Upper lobe of left lung (tissue), 6 donors: ENCODE results near the gene HEBP2. TPM values are rescaled to one million over a fixed set of nuclear protein-coding genes. Genes with fewer than 3 reads are reported as not detected.

Experiments
- ATAC-seq, 2 donors: fragments of 200-7000 bp; cut with Tn5 transposase; one replicate each; pipeline ENCODE4 v1.9.1; 2022; ENCODE audit warnings: mild to moderate bottlenecking in 2 of 2, moderate library complexity in 2 of 2; ENCODE audit not compliant: low FRiP score in 2 of 2
- DNase-seq, 2 donors: peaks; one replicate each; pipeline ENCODE4 v3.0.0-alpha.2; 2019 to 2020
- H3K27ac ChIP-seq, 4 donors: fragments of 200-600 bp; sonication (generic); one replicate each; pipeline ENCODE4 v1.5.1; 2016 to 2019
- H3K27me3 ChIP-seq, 4 donors: fragments of 200-600 bp; sonication (generic); one replicate each; pipeline ENCODE4 v1.5.1; 2017 to 2019
- H3K36me3 ChIP-seq, 4 donors: fragments of 200-600 bp; sonication (generic); one replicate each; pipeline ENCODE4 v1.5.1; 2016 to 2019
- H3K4me1 ChIP-seq, 4 donors: fragments of 200-600 bp; sonication (generic); one replicate each; pipeline ENCODE4 v1.5.1; 2018 to 2019
- H3K4me3 ChIP-seq, 4 donors: fragments of 200-600 bp; sonication (generic); one replicate each; pipeline ENCODE4 v1.5.1; 2017 to 2019; ENCODE audit warnings: mild to moderate bottlenecking in 2 of 4, moderate library complexity in 1 of 4
- H3K9me3 ChIP-seq, 4 donors: fragments of 200-600 bp; sonication (generic); one replicate each; pipeline ENCODE4 v1.5.1; 2018 to 2019
- EP300 ChIP-seq, 4 donors: sonication (generic); formaldehyde crosslinking; IDR thresholded peaks; one replicate each; pipeline ENCODE4 v1.5.1; 2017; ENCODE audit warnings: antibody characterized with exemption in 4 of 4, control low read depth in 2 of 4
- POLR2A ChIP-seq, 4 donors: fragments of 450-650 bp; IDR thresholded peaks; one replicate each; pipeline ENCODE4 v1.5.1; 2016 to 2017; ENCODE audit warnings: antibody characterized with exemption in 4 of 4, mild to moderate bottlenecking in 2 of 4
- POLR2AphosphoS5 ChIP-seq, 2 donors: sonication (generic); formaldehyde crosslinking; IDR thresholded peaks; one replicate each; pipeline ENCODE4 v1.5.1; 2017; ENCODE audit warnings: antibody characterized with exemption in 2 of 2
- WGBS, 2 donors: methylation state at CpG; one replicate each; pipeline ENCODE4 v1.1.5; 2017 to 2018; 5-methylcytosine and 5-hydroxymethylcytosine counted together
- total RNA-seq, 6 donors: library from RNA; depleted of rRNA in 4 of 6; stranded (reverse); fragments of >200 nt in 4 of 6; gene quantifications; one replicate each; pipeline versions ENCODE4 v1.1.0 to v1.2.1, GENCODE V29; 2016 to 2021
- TF ChIP-seq, protein P1 (sequence below), 6 experiments: fragments of 450-650 bp in 4 of 6; fragments of 200-600 bp in 2 of 6; sonication (generic) in 2 of 6; IDR thresholded peaks; one replicate each; pipeline ENCODE4 v1.5.1; 2016 to 2019; ENCODE audit warnings: antibody characterized with exemption in 6 of 6
- donor health status: DM: no; HTN: no; CAD: no; lungs with moderate emphysema.
- donor health status: DM: no; HTN: yes; CAD: no; lungs with severe emphysema.

The HEBP2 gene
- total RNA-seq, 6 donors from 2014 or later, result 11.5 to 68.0 (median 48.6) TPM

DNA sequence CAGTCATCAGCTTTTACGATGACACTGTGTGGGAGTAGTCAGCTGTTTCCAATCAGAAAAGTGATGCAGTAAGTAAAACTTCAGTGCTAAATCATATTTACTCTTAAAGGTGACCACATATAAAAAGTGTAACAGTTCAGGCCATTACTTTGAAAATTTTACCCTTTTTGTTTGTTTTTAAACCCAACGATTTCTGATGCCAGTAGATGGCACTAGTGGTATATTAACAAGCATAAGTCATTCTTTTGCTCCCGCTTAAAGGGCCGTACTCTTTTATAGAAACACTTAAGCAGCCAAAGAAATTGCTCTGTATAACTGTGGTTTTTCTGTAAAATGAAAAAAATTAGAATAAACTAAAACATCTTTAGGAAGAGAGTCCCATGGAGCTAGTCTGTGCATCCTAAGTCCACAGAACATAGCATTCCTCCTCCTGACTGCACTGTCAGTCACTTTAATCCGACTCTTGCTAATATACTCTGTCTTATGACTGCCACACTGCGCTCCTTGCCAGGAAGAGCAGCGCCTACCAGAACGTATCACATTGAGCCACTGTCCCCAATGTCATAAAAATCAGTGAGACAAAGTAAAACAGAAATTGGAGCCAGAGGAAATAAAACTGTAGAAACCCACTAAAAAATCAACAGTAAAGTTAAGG is 25.0 kb downstream of the HEBP2 start:
- TF ChIP-seq, protein P1, sequence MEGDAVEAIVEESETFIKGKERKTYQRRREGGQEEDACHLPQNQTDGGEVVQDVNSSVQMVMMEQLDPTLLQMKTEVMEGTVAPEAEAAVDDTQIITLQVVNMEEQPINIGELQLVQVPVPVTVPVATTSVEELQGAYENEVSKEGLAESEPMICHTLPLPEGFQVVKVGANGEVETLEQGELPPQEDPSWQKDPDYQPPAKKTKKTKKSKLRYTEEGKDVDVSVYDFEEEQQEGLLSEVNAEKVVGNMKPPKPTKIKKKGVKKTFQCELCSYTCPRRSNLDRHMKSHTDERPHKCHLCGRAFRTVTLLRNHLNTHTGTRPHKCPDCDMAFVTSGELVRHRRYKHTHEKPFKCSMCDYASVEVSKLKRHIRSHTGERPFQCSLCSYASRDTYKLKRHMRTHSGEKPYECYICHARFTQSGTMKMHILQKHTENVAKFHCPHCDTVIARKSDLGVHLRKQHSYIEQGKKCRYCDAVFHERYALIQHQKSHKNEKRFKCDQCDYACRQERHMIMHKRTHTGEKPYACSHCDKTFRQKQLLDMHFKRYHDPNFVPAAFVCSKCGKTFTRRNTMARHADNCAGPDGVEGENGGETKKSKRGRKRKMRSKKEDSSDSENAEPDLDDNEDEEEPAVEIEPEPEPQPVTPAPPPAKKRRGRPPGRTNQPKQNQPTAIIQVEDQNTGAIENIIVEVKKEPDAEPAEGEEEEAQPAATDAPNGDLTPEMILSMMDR (IDR thresholded peaks at IDR 0.05), result peak in 4 of 6 experiments; percentile 41 to 55 (median 54)
- no peak for TF ChIP-seq EP300 (IDR thresholded peaks at IDR 0.05)
- H3K4me1 ChIP-seq, result peaks cover 2 to 13% (median 7%) of the 10 kb centered on the region in 4 donors
- H3K36me3 ChIP-seq, result peaks cover 0 to 13% (median 7%) of the 10 kb centered on the region in 4 donors
- DNase-seq (no peak), ATAC-seq (peak in 1 of 2 donors; percentile 61)
- WGBS, 2 donors, result 36 to 41% methylated on average over 8 of the region's 8 CpGs
- no peak overlapping the region for H3K4me3 ChIP-seq
- H3K27ac ChIP-seq, result peak overlapping the region in 1 of 4 donors; percentile 6
- H3K9me3 ChIP-seq, result no peaks in the 10 kb centered on the region
- H3K27me3 ChIP-seq, result no peaks in the 10 kb centered on the region

DNA sequence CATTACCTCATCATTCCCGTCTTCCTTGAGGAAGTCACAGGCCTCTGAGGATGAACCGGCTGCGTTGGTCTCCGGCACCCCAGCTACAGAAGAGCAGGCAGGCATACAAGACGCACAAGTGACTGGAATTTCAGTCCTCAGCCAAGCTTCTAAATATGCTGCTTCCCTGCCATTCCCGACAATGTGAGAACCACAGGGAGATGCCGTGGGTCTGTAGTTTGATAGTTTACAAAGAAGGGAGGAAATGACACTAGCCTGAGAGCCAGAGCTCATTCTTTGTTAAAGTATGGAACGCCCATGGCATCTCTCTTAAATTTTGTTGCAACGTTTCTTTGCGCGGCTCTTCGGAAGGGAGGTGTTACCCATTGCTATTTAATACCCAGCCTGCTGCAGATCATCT is 25.7 kb downstream of the HEBP2 start:
- TF ChIP-seq EP300 (IDR thresholded peaks at IDR 0.05), result no peak
- no peak for TF ChIP-seq POLR2AphosphoS5 (IDR thresholded peaks at IDR 0.05)
- TF ChIP-seq, protein P1 (IDR thresholded peaks at IDR 0.05), result no peak
- no peak for TF ChIP-seq POLR2A (IDR thresholded peaks at IDR 0.05)
- peaks cover 2 to 13% (median 7%) of the 10 kb centered on the region in 4 donors for H3K4me1 ChIP-seq
- H3K27ac ChIP-seq, result peak overlapping the region in 1 of 4 donors; percentile 6
- H3K4me3 ChIP-seq, result no peak overlapping the region
- no peak for DNase-seq
- ATAC-seq, result no peak
- WGBS, 2 donors, result 60 to 66% methylated on average over 12 of the region's 12 CpGs
- H3K36me3 ChIP-seq, result peaks cover 0 to 9% (median 5%) of the 10 kb centered on the region in 4 donors
- H3K27me3 ChIP-seq, result no peaks in the 10 kb centered on the region
- no peaks in the 10 kb centered on the region for H3K9me3 ChIP-seq

DNA sequence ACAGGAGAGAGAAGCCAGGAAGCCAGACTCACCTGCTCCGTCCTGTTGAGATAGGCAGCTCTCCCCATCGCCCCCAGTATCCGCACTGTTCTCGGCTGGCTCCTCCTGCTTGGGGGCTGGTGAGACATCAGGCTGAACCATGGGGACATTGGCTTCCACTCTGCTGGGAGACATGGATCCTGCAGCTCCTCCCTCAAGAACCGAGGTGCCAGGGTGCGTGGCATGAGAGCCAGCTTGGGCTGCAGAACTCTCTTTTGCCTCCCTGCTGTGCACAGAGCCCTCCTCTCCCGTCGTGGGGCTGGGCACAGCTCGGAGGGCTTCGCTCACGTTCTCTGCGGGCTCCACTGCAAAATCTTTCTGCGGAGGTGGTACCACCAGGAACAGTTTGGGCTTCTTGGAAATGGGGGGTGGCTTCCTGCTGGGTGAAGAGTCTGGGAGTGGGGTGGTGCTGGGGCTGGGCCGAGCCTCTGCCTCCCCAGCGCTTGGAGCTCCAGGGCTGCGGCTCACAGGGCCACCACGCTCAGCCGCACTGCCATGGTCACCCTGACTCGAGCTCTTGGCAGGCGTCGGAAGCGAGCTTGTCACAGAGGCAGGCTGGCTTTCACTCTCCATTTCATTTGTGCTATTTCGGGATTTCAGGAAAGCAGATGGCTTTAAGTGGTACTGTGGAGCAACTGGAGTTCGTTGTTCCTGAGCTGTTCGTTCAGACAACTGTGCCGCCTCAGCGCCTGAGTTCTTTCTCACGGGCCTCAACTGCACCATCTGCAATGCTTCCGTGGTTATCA is 26.5 kb downstream of the HEBP2 start:
- Histone ChIP-seq H3K4me1 (peaks cover 6 to 17% (median 8%) of the 10 kb centered on the region in 4 donors), H3K36me3 (peaks cover 0 to 9% (median 5%) of the 10 kb centered on the region in 4 donors), H3K9me3 (no peaks in the 10 kb centered on the region), H3K27me3 (no peaks in the 10 kb centered on the region), H3K27ac (no peak overlapping the region), H3K4me3 (no peak overlapping the region)
- TF ChIP-seq POLR2AphosphoS5 (IDR thresholded peaks at IDR 0.05) (no peak), POLR2A (IDR thresholded peaks at IDR 0.05) (no peak), EP300 (IDR thresholded peaks at IDR 0.05) (no peak)
- TF ChIP-seq, protein P1 (IDR thresholded peaks at IDR 0.05), result no peak
- ATAC-seq, result no peak
- WGBS, 2 donors, result 91 to 94% methylated on average over 18 to 29 of the region's 29 CpGs
- peak in 1 of 2 donors; percentile 54 for DNase-seq

DNA sequence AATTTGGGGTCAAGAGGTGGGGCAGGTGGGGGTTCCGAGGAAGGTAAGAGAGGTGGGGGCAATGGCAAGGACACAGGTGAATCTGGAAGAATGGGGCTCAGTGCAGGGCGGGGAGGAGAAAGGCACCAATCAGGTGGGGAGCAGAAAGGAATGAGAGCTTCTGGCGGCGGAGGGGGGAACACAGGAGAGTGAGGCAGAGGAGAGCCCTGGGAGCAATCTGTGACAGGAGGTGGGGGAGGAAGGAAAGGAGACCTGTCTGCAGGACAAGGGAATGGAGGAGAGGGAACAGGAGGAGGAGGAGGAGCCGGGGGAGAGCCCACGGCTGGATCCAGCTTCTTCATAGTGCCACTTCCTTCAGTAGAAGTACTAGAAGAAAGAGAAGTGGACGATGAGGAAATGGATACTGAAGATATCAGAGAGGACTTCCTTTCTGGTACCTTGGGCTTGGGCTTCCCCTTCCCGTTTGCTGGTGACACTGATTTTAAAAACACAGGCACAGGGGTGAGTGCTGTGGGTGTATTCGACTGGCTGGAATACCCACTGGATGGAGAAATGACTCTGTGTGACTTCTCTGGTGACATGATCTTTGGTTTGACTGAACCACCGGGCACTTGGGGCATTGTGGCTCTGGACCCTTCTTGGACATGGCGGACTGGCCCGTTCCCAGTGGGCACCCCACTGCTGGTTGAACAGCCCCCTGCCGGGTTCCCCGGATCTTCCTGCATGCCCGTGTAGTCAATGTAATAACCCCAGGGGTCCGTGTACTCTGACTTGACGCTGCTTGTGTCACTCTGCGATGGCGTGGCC is 27.4 kb downstream of the HEBP2 start:
- ATAC-seq (peak; percentile 44 to 59), DNase-seq (no peak)
- no peaks in the 10 kb centered on the region for H3K27me3 ChIP-seq
- no peak overlapping the region for H3K4me3 ChIP-seq
- H3K27ac ChIP-seq, result no peak overlapping the region
- peaks cover 6 to 17% (median 8%) of the 10 kb centered on the region in 4 donors for H3K4me1 ChIP-seq
- peaks cover 0 to 9% (median 3%) of the 10 kb centered on the region in 4 donors for H3K36me3 ChIP-seq
- no peaks in the 10 kb centered on the region for H3K9me3 ChIP-seq
- TF ChIP-seq POLR2AphosphoS5 (IDR thresholded peaks at IDR 0.05), result no peak
- no peak for TF ChIP-seq POLR2A (IDR thresholded peaks at IDR 0.05)
- no peak for TF ChIP-seq EP300 (IDR thresholded peaks at IDR 0.05)
- TF ChIP-seq, protein P1 (IDR thresholded peaks at IDR 0.05), result no peak
- 73 to 76% methylated on average over 17 to 19 of the region's 19 CpGs for WGBS, 2 donors
